Measurements from ENCODE around the gene PRIMA1.

The PRIMA1 gene

DNA sequence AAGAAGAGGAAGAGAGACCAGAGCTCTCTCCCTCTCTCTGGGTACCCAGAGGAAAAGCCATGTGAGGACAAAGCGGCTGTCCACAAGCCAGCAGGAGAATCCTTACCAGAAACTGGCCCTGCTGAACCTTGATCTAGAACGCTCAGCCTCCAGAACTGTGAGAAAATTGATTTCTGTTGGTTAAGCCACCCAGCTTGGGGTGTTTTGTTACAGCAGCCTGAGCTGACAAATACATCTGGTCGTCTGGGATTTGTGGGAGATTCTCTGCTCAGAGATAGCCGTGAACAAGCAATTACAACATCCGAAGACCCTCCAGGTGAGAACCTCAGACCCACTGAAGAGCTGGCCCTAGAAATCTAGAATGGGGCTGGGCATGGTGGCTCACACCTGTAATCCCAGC is 6.5 kb upstream of the PRIMA1 start:
- DNase-seq (ENCODE audit: low spot score) = no peak

DNA sequence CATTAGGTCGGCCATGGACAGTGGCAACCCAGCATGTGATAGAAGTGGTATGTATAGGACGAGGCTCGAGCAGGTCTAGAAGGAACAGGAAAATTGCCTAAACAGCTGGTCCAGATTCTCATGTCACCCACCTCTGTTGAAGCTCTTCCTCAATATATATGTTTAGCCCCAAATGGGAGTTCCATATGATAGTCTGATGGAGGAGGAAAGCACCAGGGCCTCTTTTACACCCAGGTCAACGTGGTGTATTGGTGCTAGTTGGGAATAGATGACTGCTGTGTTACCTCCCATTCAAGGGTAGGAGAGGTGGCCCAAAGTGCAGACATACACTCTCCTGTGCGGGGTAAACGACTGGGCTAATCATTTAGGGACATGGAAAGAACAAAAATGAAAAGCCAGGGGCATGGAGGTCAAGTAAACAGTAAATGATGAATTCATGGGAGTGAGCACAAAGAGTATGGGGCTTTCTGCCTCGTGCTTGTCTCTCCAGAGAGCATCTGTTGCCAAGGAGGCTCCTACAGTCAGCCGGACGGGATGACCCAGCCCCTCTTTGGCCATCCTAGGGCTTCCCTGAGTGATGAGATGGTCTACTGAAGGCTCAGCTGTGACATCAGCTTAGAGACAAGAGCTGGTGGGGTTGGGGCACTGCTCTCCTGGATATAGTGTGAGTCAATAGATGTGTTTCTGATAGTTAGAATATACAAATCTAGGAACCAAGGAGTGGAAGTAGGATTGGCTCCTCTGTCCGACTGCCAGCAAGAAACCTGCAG is 5.5 kb upstream of the PRIMA1 start:
- no peak for DNase-seq (ENCODE audit: low spot score)

DNA sequence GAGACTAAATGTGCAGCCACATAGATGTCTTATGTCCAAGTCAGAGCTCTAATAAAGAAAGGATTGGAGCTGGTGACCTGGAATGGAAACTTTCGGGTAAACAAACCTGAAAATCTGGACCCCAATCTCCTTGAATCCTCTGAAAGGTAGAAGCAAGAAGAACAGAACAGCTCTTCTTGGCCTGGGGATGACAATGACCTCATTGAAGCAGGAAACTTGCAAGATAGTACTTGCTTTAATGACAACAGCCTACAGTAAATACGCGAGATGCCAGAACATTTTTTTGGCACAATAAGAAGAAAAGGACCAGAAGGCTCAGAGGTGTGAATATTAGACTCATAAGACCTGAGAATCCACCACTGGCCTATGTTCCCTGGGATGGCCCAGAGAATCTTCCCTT is 4.1 kb upstream of the PRIMA1 start:
- DNase-seq (ENCODE audit: low spot score) = no peak

DNA sequence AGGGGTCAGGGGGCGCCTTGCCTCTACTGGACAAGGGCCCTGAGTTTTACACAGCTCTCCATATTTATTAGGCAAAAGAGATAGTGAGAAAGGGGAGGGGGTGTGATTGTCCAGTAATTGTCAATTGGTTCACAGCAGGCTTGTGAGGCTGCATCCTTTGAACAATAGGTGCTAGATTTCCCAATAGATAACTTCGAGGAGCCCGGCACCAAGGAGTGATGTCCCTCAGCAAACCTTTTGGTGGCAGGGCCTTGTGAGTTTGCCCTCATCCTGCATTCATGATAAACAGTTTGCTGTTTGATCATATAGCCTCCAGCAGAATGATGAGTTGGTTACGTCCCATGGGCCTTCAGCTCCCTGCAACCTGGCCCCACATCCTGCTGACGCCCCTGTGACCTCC is 2.7 kb upstream of the PRIMA1 start:
- no peak for DNase-seq (ENCODE audit: low spot score)

DNA sequence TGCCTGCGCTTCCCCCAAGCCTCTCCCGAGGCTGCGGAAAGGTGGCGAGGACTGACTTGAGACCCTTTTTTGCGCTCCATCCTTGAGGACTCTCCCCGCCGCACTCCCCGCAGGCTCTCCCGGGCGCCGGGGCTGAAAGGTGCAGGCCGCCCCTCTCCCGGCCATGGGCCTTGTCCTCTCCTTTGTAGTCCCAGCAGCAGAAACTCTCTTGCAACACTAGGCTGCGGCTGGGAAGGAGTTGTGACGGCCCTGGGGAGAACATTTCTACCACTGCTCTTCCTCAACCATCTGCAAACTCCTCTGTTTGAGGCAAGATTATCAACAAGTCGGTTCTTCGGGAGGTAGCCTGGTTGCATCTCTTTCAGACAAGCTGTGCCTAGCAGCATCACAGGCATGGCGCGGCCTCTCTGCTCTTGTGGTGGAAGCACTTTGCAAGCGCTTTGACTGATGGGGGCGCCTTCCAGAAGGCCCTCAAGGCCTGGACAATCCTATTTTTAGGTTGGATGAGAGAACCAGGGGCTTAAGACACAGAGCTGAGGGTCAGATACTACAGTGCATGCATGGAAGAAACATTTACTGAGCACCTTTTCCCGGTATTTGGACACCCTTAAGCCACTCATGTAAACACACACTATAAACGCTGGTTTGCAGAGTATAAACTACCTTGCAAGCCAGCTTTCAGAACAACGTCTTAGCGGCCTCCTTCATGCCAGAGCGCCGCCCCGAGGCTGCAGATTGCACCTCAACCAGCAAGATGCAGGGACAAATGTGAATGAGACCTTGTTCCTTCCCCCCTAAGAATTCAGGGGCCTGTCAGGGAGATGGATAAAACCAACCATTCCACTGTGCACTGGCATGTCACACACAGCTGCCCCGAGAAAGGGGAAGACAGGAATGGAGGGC is 1.2 kb upstream of the PRIMA1 start:
- no peak for DNase-seq (ENCODE audit: low spot score)

DNA sequence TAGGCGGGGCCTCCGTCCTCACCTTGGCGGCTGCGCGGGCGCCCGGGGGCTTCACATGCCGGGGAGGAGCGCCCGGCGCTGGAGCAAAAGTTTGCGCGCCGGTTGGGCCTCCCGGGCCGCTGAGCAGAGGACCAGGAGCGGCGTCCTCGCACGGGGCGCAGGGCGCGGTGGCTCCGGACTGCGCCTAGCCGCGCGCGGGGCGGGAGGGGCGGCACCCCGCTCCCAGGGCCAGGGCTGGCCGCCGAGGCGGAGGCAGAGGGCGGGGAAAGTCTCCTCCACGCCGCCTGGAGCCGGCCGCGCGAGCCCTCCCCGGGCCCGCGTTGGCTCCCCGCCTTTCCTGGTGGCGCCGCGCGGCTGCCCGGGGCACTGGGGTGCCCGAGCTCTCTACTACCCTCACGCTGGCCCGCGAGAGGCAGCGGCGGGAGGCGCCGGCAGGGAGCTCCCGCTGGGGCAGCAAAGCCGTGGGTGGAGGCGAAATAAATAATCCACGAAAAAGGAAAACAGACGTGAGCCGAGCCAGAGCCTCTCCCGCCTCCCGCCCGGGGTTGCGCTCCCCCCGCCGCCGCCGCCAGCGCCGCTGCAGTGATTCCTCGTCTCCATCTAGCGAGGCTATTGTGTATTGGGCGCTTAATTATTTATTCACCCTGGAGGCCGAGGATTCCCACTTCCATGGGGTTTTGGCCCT is 400 bp upstream of the PRIMA1 start:
- DNase-seq (ENCODE audit: low spot score) = peak; percentile 64

DNA sequence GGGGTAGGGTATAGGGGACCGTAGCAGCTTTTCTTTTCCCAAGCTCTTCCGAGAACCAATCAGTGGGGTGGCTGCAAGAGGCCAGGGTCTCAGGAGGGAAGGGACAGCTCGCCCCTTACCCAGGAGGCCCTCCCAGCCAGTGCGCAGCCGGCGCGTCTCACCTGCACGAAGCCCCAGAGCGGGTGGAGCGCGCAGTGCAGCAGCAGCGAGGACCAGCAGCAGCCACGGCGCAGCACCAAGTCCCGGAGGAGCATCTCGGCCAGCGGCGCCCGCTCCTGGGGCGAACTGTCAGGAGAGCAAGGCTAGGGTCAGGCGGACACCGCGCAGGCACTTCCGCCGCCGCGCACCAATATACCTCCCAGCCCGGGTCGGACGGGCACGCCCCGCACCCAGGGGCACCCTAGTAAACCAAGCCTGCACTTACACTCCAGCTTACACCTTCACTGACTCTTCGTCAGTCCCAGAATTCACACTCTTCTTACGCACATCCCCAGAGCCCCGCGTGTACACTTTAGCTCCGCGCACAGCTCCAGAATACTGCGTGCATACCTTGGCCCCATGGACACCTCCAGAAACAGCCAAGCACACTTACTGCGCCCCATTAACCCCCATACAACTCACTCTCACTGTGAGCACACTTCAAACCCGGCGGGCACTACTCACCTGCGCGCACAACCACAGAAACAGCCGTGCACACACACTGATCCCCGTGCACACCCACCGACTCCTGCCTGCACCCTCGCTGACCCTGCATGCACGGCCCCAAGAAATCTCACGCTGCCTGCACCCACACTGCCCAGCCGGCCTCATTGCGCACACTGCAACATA is 606 bp downstream of the PRIMA1 start:
- DNase-seq (ENCODE audit: low spot score) = no peak

DNA sequence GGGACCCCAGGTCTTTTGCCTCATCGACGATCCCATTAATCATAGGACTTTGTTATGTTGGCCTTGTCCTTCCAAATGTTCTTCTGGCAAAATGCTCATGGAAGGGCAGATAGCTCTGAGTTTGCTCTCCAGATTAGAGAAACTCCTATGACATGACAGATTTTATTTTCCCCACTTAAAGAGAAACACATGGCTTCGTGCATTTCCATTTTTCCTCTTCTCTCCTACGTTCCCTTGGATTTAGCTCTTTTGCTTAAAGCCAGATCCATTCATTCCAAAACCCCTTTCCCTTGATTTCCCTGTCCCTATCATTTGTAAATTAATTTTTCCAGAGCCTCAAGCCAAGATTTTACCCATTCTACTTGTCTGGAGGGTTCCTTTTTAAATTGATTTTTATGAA is 2.9 kb downstream of the PRIMA1 start:
- DNase-seq (ENCODE audit: low spot score) = no peak

DNA sequence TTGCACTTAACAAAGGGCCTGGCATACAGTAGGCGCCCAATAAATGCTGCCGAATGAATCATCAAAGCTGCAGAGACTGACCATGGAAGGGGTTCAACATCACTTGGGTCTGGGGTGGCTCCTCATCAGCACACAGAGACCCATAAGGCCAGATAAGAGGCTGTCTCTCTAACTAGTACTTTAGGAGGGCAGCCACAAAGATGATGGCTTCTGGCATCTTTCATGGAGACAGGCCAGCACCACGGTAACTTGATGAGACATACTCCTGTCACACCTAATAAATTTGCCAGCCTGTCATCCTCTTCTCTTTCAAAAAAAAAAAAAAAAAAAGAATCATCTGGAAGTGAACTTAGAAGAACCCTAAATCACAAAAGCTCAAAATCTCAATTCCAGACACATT is 3.4 kb downstream of the PRIMA1 start:
- DNase-seq (ENCODE audit: low spot score) = no peak

DNA sequence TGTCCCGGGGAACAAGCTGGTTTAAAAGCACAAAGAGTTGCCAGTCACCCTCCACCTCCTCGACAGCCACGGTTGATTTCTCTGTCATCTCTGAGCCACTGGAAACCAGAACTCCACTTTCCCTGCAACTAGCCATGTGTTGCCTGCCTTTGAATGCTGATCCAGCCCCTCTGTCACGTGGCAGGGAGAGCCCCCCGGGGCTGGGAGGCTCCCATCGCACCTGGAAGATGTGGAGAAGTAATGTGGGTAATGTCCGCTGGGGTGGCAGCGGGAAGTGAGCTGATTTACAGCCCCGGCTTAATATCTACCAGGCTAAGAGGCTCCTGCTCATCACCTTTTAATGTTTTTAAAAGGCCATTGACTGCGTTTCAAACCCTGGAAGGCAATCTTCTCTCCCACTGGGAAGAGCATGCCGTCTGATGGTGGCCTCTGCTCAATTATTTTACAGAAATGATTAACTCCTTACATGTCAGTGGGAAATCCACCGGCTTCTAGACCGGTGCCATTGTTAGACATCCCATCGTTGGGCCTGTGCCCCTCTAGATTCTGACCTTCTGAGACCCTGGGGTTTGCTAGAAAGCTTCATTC is 7.4 kb downstream of the PRIMA1 start:
- no peak for DNase-seq (ENCODE audit: low spot score)

DNA sequence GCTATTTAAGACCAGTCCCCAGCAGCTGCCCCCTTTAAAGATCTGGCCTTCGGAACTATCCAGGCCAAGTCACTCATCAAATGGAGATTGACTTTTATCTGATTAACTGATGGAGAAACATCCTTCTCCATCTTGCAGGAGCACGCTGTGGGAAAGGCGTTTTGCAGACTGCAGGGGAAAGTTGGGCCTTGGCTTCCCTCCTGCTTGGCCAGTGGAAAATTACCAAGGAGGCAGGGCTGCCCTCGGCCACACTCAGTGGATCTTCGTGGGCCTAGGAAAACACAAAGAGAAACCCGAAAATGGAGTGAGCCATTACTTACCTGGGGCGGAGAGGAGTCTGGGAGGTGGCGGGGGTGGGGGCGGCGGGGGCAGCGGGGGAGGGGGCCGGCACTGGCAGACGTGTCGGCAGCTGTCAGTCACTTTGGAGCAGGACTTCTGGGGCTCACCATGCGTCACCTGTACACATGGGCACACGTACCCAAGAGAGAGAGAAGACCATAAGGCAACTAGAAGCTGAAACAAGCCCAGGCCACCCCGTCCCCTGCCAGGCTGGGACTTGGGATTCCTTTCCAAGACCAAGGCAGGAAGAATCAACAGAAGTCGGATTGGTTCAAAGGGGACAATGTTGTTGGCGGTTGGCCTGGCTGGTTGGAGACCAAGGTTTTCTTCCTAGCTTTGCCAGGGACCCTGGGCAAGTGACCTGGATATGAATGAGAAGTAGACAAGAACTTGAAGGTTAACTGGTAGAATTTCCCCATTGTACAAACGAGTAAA is 9.2 kb downstream of the PRIMA1 start:
- no peak for DNase-seq (ENCODE audit: low spot score)

DNA sequence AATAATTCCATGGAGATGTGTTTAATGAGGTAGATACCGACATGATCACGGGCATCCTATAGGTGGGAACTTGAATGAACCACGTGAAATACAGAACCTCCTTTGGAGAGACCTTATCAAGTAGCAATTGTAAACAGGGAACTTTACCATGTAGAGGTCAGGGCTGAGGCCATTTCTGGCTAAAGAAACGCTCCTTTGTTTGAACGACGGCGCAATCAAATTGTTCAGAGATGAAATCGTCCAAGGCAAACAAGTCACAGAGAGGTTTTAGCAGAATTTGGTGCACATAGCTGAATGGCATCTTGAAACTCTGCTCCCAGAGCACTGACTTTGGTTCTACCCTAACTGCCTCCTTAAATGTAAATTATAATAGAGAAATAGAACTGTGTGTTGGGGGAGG is 9.8 kb downstream of the PRIMA1 start:
- DNase-seq (ENCODE audit: low spot score) = peak; percentile 66

DNA sequence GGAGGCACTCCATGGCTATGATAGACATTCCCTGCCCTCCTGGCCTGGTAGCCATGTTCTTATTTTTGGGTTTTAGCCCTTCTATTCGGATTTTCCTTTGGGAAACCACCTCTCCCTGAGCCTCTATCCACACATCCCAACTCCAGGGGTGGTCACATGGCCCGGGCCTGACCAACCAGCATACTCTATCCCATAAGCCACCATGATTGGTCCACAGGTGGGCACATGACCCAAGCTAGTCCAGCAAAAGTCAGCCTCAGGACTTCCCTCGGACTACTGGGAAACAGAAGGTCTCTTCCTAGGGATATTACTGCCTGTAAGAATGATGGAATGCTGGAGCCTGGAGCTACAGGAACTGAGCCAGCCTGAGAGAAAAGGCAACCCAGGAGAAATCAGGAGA is 12.5 kb downstream of the PRIMA1 start:
- no peak for DNase-seq (ENCODE audit: low spot score)

DNA sequence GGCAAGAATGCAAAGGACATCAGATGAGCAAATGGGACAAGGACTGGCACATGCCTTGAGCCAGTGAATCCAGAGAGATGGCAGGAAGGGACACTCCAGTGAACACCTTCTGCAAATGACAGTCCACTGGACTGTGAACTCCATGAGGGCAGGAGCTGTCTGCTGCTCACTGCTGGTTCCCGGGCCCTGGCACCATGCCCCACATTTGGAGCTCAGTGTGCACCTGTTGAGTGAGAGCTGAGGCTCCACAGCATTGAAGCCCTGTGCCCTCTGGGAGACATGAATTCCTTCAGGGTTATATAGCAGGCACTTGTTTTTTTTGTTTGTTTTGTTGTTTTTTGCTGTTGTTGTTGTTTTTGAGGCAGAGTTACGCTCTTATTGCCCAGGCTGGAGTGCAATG is 13.1 kb downstream of the PRIMA1 start:
- DNase-seq (ENCODE audit: low spot score) = no peak

DNA sequence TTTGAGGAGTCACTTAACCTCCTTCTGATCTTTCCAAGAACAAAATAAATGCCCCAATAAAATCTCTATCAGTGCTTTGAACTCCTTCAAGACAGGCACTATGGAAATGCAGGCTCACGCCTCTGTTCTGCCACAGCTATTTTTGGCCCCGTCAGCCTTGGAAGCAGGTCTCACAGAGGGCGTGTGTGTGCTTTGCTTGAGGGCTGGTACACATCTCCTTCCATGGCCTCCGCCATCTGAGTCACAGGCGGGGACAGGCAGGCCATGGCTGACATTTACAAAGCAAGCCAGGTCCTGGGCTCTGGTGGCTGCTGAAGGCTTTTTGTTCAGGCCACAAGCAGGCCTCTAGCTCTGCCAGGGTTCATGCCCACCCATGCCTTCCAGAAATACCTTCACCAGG is 16.0 kb downstream of the PRIMA1 start:
- DNase-seq (ENCODE audit: low spot score) = no peak

DNA sequence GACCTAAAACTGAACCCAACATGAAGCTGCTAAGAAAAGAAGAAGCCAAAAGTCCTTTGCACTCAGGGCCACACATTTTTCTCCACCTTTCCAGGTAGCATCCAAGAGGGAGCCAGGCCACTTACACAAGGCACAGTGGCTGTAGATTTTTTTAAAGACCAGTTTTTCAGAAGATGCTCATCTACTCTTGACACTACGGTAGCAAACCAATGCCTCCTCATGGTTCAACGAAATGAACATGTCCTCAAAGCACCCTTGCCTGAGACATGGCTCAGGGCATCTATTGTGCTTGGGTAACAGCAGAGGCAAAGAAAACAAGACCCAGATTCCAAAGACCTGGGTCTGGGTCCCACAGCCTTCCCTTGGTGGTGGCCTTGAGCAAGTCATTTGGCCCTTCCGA is 22.3 kb downstream of the PRIMA1 start:
- DNase-seq (ENCODE audit: low spot score) = no peak

DNA sequence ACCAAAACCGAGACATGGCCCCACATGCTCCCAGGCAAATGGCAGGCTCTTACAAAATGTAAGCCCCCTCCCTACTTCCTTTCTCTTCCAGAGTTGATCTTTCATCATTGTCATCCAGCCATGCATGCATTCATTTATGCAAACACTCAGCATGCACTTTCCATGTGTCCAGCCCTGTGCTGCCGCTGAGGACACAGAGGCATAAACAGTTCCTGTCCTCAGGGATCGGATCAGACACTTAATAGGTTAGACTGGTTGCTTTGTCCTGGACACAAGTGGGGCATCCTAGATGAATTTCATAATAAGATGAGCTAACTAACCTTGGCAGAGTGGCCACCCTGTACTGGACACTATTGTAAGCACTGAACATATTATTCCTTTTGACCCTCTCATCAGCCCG is 23.1 kb downstream of the PRIMA1 start:
- no peak for DNase-seq (ENCODE audit: low spot score)

DNA sequence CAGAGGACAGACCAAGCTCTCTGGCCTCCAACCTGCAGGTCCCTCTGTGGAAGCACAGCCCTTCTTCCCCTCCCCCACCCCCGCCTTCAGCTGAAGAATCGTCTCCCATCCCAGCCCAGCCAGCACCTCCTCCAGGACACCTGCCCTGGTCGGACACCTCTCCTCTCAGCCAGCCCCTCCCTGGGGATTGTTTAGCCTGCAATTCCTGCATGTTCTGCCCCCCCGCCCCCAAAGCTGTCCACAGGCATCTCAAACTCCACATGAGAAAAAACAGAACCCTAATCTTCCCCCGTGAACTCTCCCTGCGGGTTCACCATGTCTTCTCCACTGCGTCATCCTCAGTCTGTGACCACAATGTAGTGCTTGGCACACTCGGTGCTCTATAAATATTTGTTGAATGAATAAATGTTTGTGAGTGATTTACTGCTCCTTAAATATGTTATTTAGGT is 24.1 kb downstream of the PRIMA1 start:
- DNase-seq (ENCODE audit: low spot score) = no peak

DNA sequence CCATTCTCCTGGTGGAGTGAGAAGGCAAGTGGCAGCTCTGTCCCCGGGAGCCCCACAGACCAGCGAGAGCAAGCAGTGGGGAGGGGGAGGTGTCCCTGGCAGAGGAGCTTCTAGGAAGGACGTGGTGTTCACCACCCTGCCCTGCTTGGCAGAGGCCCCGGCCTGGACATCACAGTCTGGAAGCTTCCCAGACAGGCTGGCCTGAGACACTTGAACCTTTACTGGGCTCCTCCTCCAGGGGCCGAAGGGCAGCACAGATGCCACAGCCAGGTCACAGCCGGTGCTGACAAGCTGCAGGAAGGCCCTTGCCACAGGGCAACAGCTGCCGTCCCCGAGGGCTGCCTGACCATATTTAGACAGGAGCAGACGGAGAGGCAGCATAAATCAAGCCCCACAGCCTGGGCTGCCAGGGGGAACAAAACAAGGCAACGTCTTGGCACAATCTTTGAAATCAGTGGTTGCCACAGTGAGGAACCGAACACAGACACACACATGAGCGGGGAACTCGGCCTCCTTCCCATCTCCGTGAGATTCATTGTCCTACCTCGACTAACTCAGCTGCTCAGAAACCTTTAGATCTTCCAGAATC is 28.5 kb downstream of the PRIMA1 start:
- DNase-seq (ENCODE audit: low spot score) = no peak

DNA sequence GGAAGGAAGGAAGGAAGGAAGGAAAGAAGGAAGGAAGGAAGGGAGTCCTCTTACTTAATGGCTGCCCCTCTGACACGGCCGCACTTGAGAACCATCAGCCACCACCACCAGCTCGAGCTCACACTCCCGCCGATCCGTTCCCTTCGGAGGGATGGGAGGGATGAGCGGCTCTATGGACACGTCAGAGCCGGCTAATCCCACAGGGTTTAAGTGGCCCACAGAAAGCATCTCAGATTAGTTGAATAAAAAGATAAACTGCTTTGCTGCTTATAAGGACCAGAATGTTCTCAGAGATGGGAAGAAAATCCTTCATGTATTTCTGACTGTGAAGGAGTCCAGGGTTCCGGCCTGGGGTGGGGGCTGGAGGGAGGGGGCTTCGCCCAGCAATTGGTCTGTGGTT is 31.1 kb downstream of the PRIMA1 start:
- DNase-seq (ENCODE audit: low spot score) = no peak

Measured in HuH-7 (cell line).